Smooth muscle cell of the pulmonary artery (primary cell): ENCODE measurements around the gene BBS12. TPM values are rescaled to one million over a fixed set of nuclear protein-coding genes. Genes with fewer than 3 reads are reported as not detected.

ENCODE experiments used
- total RNA-seq: library from RNA; depleted of rRNA; stranded (reverse); fragments of >200 nt; gene quantifications from 2 replicates; pipeline ENCODE4 v1.2.3, GENCODE V29; 2014

BBS12 gene
- 4.7 and 7.9 TPM in 2 replicates for total RNA-seq

GRCh38 chr4:122732329-122733026 is at the start of gene BBS12:
Gene BBS12 (plus strand): TSS chr4:122732704. CDS start chr4:122741893, 9,189 bp downstream.

Other genes with a start within 250 kb of the BBS12 start
- not detected in 2 replicates for gene IL21, start 111.6 kb upstream of the BBS12 start, total RNA-seq
- 69.1 and 174 TPM in 2 replicates for gene FGF2, start 94.1 kb downstream of the BBS12 start, total RNA-seq
- 3.2 and 6.0 TPM in 2 replicates for gene NUDT6, start 189.9 kb downstream of the BBS12 start, total RNA-seq